Measurements from ENCODE around the gene FAM72B. TPM values are rescaled to one million over a fixed set of nuclear protein-coding genes. Genes with fewer than 3 reads are reported as not detected.
"Not testable (repeated sequence)": the region's sequence is repeated elsewhere in the genome, so short reads cannot be mapped to it uniquely, and the experiment has no call there.

Gene FAM72B
- total and polyA plus RNA-seq, 2 of the 4 experiments (the other 2 are of a cell fraction), result 1.6 to 2.2 TPM

- H3K27me3 ChIP-seq (ENCODE audit: control insufficient read depth, insufficient read depth, low read length); H4K91ac ChIP-seq (ENCODE audit: insufficient read depth, low read depth, low read length); H3K23ac ChIP-seq (ENCODE audit: low read depth, low read length); in situ Hi-C loops (cut with MboI; ENCODE audit: low sequenced_read_pairs); H2AK9ac ChIP-seq (replicated peaks; ENCODE audit: low read depth, low read length, poor library complexity); H2AK5ac ChIP-seq (ENCODE audit: low read depth, low read length); H3K56ac ChIP-seq (ENCODE audit: extremely low read depth, insufficient read depth, low read length); H2BK5ac ChIP-seq (ENCODE audit: low read depth, low read length, poor library complexity, severe bottlenecking); H3K18ac ChIP-seq (ENCODE audit: low read depth, low read length); H2BK20ac ChIP-seq (ENCODE audit: low read depth, low read length); H3K4ac ChIP-seq (ENCODE audit: low read depth, low read length); H3K4me2 ChIP-seq (ENCODE audit: low read depth, low read length); H3K14ac ChIP-seq (replicated peaks; ENCODE audit: low read depth, low read length); H3K9me1 ChIP-seq (ENCODE audit: insufficient read depth, low read length); H3K79me1 ChIP-seq (ENCODE audit: low read depth in 1 of 2, low read length in 2 of 2); H3K9ac ChIP-seq (ENCODE audit: low read depth, low read length); H3K9me3 ChIP-seq (ENCODE audit: control insufficient read depth, insufficient read depth, low read length); intact Hi-C loops (cut with micrococcal nuclease); H3K4me1 ChIP-seq (ENCODE audit: control insufficient read depth, insufficient read depth, low read length); H2BK120ac ChIP-seq (ENCODE audit: low read depth, low read length); POLR2A ChIA-PET (ENCODE audit: unreplicated experiment); DNase-seq; H3K36me3 ChIP-seq (ENCODE audit: control insufficient read depth, insufficient read depth, low read length); H4K5ac ChIP-seq (ENCODE audit: low read depth, low read length); H3K4me3 ChIP-seq (ENCODE audit: insufficient read depth, low read depth, low read length); BruUV-seq (replicated peaks); dilution Hi-C loops (cut with HindIII; ENCODE audit: low sequenced_read_pairs, unreplicated experiment); H4K20me1 ChIP-seq (ENCODE audit: insufficient read depth, low read length); H2BK15ac ChIP-seq (ENCODE audit: low read depth, low read length); CTCF ChIA-PET; ATAC-seq (ENCODE audit: low read depth); H4K8ac ChIP-seq (ENCODE audit: low read depth in 2 of 2, low read length in 2 of 2); H2AFZ ChIP-seq (replicated peaks; ENCODE audit: low read length, poor library complexity); H3K27ac ChIP-seq (ENCODE audit: insufficient read depth, low read length): not testable (repeated sequence)
- no CpG with 5 or more reads among the region's 1 CpG for WGBS, 2 experiments (ENCODE audit: extremely low coverage in 2 of 2, insufficient read length in 1 of 2)
These were observed 32.5 kb upstream of the FAM72B start for GRCh38 chr1:121216676-121217075.

GRCh38 chr1:121215699-121216417 is 31.7 kb upstream of the FAM72B start:
- in situ Hi-C loops (cut with MboI; ENCODE audit: low sequenced_read_pairs); H3K4ac ChIP-seq (ENCODE audit: low read depth, low read length); H3K9me1 ChIP-seq (ENCODE audit: insufficient read depth, low read length); H3K23ac ChIP-seq (ENCODE audit: low read depth, low read length); DNase-seq; H3K9ac ChIP-seq (ENCODE audit: low read depth, low read length); H3K27ac ChIP-seq (ENCODE audit: insufficient read depth, low read length); H3K79me1 ChIP-seq (ENCODE audit: low read depth in 1 of 2, low read length in 2 of 2); H2BK120ac ChIP-seq (ENCODE audit: low read depth, low read length); H3K36me3 ChIP-seq (ENCODE audit: control insufficient read depth, insufficient read depth, low read length); H2AK5ac ChIP-seq (ENCODE audit: low read depth, low read length); H3K9me3 ChIP-seq (ENCODE audit: control insufficient read depth, insufficient read depth, low read length); intact Hi-C loops (cut with micrococcal nuclease); H3K4me3 ChIP-seq (ENCODE audit: insufficient read depth, low read depth, low read length); H2BK5ac ChIP-seq (ENCODE audit: low read depth, low read length, poor library complexity, severe bottlenecking); H4K20me1 ChIP-seq (ENCODE audit: insufficient read depth, low read length); H3K27me3 ChIP-seq (ENCODE audit: control insufficient read depth, insufficient read depth, low read length); CTCF ChIA-PET; H3K4me2 ChIP-seq (ENCODE audit: low read depth, low read length); dilution Hi-C loops (cut with HindIII; ENCODE audit: low sequenced_read_pairs, unreplicated experiment); H2BK15ac ChIP-seq (ENCODE audit: low read depth, low read length); H3K18ac ChIP-seq (ENCODE audit: low read depth, low read length); H4K91ac ChIP-seq (ENCODE audit: insufficient read depth, low read depth, low read length); H2AK9ac ChIP-seq (replicated peaks; ENCODE audit: low read depth, low read length, poor library complexity); H2BK20ac ChIP-seq (ENCODE audit: low read depth, low read length); BruUV-seq (replicated peaks); H4K8ac ChIP-seq (ENCODE audit: low read depth in 2 of 2, low read length in 2 of 2); H3K14ac ChIP-seq (replicated peaks; ENCODE audit: low read depth, low read length); H3K56ac ChIP-seq (ENCODE audit: extremely low read depth, insufficient read depth, low read length); H2AFZ ChIP-seq (replicated peaks; ENCODE audit: low read length, poor library complexity); POLR2A ChIA-PET (ENCODE audit: unreplicated experiment); H3K4me1 ChIP-seq (ENCODE audit: control insufficient read depth, insufficient read depth, low read length); H4K5ac ChIP-seq (ENCODE audit: low read depth, low read length): not testable (repeated sequence)
- WGBS, 2 experiments (ENCODE audit: extremely low coverage in 2 of 2, insufficient read length in 1 of 2), result no CpG with 5 or more reads among the region's 1 CpG
- ATAC-seq (ENCODE audit: low read depth), result peak; percentile 75
